DMS53 (cell line): ENCODE data around the gene ABCB4.

Experiments used
- DNase-seq: peaks from one replicate; lab custom pipeline; 2025; lab: John Stamatoyannopoulos, UW

ABCB4 gene

GRCh38 chr7:87475359-87476178 is at the start of gene ABCB4:
ABCB4 (minus strand) TSS chr7:87475680; CDS start chr7:87475465, 215 bp downstream.
- peak; percentile 64 for DNase-seq

- no peak for DNase-seq
Measured at GRCh38 chr7:87518735-87519134, 43.3 kb upstream of the ABCB4 start.

- no peak for DNase-seq
Measured at GRCh38 chr7:87517891-87518290, 42.4 kb upstream of the ABCB4 start.

GRCh38 chr7:87517136-87517815 is 41.8 kb upstream of the ABCB4 start:
- DNase-seq = no peak

- no peak for DNase-seq
Measured at GRCh38 chr7:87513735-87514335, 38.4 kb upstream of the ABCB4 start.

- DNase-seq = no peak
Measured at GRCh38 chr7:87512906-87513305, 37.4 kb upstream of the ABCB4 start.

GRCh38 chr7:87511510-87511909 is 36.0 kb upstream of the ABCB4 start:
- DNase-seq = no peak

GRCh38 chr7:87510411-87510875 is 35.0 kb upstream of the ABCB4 start:
- DNase-seq = peak; percentile 52

GRCh38 chr7:87507446-87507845 is 32.0 kb upstream of the ABCB4 start:
- DNase-seq = peak; percentile 33

- DNase-seq = peak; percentile 38
Measured at GRCh38 chr7:87506246-87507180, 31.0 kb upstream of the ABCB4 start.

- DNase-seq = no peak
Measured at GRCh38 chr7:87505557-87506245, 30.2 kb upstream of the ABCB4 start.

- DNase-seq = no peak
Measured at GRCh38 chr7:87505122-87505521, 29.6 kb upstream of the ABCB4 start.

- DNase-seq = no peak
Measured at GRCh38 chr7:87499494-87499893, 24.0 kb upstream of the ABCB4 start.

- no peak for DNase-seq
Measured at GRCh38 chr7:87498893-87499292, 23.4 kb upstream of the ABCB4 start.

GRCh38 chr7:87497482-87497881 is 22.0 kb upstream of the ABCB4 start:
- no peak for DNase-seq

- no peak for DNase-seq
Measured at GRCh38 chr7:87495366-87495765, 19.9 kb upstream of the ABCB4 start.

- DNase-seq = no peak
Measured at GRCh38 chr7:87494454-87494853, 19.0 kb upstream of the ABCB4 start.

- no peak for DNase-seq
Measured at GRCh38 chr7:87483131-87483530, 7.7 kb upstream of the ABCB4 start.

- DNase-seq = no peak
Measured at GRCh38 chr7:87482115-87482514, 6.6 kb upstream of the ABCB4 start.

- no peak for DNase-seq
Measured at GRCh38 chr7:87480386-87480785, 4.9 kb upstream of the ABCB4 start.

GRCh38 chr7:87479951-87480350 is 4.5 kb upstream of the ABCB4 start:
- no peak for DNase-seq
